MM.1S (cell line): ENCODE measurements around the gene CNNM3.

ENCODE experiments used
- EZH2 ChIP-seq: fragments of 300-600 bp; sonication (generic); optimal IDR thresholded peaks from 2 replicates; pipeline ENCODE3; 2017; ENCODE audit warnings: low read depth, mild to moderate bottlenecking, antibody characterized with exemption, low read length, mixed read lengths
- EZH2phosphoT487 ChIP-seq: fragments of 300-600 bp; sonication (generic); IDR thresholded peaks from 2 replicates; pipeline ENCODE4 v1.6.1; 2018; ENCODE audit warnings: antibody characterized with exemption, low read length
- TF ChIP-seq, protein P1 (sequence below): fragments of 300-600 bp; sonication (generic); IDR thresholded peaks from 2 replicates; pipeline ENCODE4 v1.5.1; 2016; ENCODE audit warnings: antibody characterized with exemption, low read length, mixed read lengths

DNA sequence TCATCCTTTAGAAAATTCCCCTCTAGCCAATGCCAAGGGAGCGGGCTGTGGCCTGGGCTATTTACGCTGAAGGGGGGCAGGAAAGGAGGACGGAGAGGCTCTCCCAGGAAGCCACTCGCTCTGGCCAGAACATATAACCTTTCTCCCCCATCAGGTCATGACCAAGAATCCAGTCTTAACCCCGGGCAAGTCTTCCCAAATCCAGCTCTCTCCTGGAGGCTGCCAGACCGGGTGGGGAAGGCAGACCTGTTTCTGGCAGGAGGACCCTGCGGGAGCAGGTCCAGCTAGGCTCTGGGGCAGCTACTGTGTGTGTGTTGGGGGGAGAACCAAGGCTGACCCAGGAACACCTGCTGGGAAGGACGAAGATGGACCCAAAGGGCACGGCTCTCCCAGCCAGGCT is 67.2 kb downstream of the CNNM3 start:
- TF ChIP-seq, protein P1, sequence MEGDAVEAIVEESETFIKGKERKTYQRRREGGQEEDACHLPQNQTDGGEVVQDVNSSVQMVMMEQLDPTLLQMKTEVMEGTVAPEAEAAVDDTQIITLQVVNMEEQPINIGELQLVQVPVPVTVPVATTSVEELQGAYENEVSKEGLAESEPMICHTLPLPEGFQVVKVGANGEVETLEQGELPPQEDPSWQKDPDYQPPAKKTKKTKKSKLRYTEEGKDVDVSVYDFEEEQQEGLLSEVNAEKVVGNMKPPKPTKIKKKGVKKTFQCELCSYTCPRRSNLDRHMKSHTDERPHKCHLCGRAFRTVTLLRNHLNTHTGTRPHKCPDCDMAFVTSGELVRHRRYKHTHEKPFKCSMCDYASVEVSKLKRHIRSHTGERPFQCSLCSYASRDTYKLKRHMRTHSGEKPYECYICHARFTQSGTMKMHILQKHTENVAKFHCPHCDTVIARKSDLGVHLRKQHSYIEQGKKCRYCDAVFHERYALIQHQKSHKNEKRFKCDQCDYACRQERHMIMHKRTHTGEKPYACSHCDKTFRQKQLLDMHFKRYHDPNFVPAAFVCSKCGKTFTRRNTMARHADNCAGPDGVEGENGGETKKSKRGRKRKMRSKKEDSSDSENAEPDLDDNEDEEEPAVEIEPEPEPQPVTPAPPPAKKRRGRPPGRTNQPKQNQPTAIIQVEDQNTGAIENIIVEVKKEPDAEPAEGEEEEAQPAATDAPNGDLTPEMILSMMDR, result no peak
- TF ChIP-seq EZH2 (no peak), EZH2phosphoT487 (no peak)
